ENCODE results near the gene OPN3.

The OPN3 gene

DNA sequence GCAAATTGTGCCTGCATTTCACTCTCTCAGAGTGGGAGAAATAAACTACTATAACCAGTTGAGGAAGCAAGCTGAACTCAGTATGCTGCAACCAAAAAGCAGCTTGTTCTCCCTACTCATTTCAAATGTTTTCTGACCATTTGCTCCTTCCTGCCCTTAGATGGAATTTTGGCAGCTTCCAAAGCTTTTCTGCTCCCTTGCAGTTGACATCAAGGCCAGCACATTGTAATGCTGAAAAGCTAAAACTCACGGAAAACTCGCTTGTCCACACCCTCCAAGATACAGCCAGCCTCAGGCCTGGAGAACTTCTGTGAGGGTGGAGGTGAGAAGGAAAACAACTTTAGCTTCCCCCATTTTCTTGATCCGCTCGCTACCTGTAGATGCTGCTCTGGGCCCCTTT, 5.0 kb upstream of the OPN3 start:
- DNase-seq = no peak

DNA sequence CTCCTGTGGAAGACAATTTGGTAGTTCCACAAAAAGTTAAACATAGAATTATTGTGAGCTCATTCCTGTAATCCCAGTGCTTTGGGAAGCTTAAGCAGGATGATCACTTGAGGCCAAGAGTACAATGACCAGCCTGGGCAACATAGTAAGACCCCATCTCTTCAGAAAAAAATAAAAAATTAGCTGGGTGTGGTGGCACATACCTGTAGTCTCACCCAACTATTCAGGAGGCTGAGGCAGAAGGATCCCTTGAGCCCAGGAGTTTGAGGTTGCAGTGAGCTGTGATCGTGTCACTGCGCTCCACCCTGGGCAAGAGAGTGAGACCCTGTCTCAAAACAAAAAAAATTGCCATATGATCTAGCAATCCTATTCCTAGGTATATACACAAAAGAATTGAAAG, 4.1 kb upstream of the OPN3 start:
- no peak for DNase-seq

DNA sequence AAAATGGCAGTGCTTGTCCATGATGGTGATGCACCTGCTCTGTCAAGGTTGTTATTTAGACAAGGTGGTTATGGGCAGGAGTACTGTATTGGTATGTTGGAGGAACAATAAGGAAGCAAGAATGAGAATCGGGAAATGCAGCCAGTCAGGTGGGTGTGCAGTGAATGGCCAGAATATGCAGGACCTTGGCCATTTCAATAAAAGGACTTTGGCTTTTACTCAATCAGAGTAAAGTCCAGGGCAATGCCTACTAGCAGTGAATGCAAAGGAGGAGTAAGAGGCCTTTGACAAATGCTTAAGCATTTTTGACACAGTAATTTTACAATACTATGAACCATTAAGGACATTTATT, 2.4 kb upstream of the OPN3 start:
- DNase-seq = no peak

DNA sequence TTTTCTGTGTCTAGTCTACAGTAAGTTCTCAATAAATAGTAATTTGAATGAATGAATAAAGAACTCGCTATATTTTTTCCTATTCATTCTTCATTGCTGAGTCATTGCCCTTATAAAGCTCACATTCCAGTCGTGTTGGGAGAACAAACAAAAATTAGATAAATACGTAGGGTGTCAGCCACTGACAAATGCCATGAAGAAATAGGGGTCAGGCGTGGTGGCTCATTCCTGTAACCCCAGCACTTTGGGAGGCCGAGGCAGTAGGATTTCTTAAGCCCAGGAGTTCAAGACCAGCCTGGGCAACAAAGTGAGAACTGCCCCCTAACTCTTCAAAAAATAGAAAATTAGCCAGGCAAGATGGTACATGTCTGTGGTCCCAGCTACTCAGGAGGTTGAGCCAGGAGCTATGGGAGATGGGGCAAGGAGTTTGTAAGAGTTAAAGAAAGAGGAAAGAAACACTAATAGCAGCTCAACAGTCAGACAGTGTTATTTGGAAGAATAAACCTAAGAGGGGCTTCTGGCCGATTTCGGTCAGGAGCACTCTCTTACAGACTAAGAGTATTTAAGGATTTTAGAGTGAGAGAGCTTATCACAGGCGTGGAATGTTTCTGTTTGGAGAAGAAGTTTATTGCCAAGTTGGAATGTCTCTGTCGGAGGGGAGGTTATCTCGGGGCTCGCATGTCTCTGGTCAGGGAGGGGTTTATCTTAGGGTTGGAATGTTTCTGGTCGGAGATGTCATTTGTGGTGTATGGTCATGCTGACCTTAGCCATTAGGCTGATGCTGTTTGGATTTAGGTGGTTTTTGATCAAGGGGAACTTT, 1.8 kb upstream of the OPN3 start:
- DNase-seq = no peak

DNA sequence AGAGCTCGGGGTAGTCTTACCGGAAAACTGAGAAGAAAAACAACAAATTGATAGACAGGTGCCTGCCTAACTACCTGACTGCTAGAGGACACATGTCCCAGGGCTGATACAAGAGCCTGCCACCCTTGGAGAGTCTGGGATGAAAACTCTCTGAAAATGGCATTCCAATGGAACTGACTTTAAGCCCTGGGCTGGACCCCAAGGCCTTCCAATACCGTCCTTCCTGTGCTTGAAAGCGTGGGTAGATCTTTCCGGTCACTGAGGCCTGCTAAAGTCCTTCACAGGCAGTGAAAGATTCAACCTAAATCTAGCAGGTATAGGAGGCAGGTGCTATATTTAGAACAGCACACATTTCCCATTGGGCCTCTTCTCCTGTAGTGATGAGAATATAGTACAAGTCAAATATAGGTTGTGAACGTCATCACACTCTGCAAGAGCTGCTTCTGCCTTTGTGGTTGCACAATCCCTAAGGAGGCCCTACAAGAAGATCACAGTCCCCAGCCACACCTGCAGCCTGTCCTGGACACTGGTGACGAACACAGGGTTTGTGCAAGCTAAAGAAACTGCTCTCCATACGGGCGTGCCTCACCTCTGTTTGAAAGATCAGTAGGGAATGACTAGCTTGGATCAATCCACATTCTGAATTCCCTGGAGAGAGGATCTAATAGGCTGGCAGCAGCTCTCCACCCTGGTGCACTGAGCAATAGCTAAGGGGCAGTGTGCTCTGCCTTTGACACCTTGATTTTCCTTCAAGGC, 876 bp upstream of the OPN3 start:
- DNase-seq = peak in 2 of 56 donors; percentile 13

DNA sequence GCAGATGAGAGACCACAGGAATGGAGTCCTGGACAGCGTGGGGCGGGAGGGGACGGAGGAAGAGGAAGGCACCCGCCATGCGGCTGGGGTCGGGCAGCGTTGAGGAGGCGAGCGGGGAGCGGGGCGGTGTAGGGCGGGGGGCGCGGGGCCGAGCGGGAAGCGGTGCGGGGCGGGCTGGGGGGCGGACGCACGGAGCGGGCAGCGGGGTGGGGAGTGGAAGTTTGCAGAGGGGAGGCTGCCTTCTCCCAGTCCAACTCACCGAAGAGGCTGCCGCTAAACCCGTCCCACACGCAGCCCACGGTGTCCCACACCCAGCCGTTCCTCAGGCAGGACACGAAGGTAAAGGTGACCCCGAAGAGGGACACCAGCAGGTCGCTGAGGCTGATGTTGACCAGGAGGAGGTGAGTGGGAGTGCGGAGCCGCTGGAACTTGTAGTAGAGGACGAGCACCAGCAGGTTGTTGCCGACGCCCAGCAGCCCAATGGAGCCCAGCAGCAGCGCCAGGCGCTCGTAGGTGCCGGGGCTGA, 483 bp downstream of the OPN3 start:
- DNase-seq = peak in 17 of 56 donors; percentile 16 to 69 (median 39)

DNA sequence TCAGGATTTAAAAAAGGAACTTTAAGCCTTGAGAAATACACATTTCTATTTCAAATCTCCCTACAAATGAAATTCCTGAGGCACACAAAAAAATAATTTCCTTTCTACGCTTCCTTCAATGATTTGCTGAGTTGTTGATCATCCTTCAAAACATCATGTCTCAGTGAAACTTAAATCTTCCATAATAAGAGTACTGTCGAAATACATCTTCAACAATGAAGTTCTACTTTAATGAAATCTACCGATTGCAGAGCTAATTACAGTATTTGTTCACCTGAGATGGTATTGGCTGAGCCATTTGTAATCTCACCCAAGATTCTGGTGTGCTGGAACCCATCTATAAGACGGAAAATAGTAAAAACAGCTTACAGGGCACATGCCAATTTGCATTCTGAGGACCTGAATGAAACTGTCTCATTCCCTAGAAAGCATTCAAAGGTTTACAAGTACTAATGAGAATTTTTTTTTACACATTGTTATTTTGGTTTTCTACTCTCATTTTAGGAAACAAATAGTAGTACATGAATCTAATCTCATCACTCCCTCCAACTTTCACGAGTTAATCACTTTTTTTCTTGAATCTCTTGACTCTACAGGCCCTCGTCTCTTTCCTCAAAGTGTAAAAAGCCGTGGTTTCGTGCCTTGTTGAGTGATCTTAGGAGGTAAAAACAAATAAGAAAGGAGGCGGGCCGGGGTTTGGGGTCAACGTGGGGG, 1.1 kb downstream of the OPN3 start:
- no peak for DNase-seq

DNA sequence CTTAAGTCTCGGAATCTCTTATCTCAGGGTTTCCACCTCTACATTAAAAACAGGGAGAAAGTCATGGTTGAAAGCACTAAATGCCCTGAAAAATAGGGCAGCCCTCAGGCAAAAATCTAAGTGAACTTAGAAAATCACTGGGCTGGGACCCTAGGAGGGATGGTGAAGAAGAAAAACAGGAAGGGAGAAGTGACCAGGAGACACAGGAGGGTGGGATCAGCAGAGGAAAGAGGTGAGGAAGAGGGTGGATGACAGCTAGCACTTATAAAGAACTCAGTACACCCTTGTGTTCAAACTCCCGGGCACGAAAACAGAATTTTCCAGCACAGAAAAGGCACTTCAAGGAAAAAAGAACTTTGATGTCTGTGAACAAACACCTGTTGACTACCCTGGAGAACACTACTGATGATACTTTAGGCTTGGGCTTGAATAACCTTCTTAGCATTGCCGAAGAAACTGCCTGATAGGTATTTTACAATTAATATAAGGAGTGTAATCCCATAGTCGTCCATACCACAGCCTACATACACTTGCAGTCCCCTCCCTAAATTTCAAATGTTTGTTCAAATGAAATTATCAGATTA, 2.0 kb downstream of the OPN3 start:
- no peak for DNase-seq

DNA sequence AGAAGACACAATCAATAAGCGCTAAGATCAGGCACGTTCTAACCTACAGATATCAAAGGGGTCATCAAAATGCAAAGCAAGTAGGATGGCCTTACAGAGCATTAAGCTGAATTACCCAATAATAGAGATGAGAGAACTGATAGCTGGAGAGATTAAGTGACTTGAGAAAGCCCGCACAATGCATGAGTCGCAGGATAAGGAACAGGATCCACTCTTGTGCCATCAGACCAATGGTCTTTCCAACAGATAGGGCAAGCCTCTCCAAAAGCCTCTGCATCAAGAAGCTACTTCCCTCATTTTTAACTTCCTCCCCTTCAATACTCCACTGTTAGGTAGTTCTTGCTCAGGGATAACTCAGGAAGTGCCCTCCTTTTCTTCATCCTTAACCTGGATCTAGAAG, 2.6 kb downstream of the OPN3 start:
- DNase-seq = no peak

DNA sequence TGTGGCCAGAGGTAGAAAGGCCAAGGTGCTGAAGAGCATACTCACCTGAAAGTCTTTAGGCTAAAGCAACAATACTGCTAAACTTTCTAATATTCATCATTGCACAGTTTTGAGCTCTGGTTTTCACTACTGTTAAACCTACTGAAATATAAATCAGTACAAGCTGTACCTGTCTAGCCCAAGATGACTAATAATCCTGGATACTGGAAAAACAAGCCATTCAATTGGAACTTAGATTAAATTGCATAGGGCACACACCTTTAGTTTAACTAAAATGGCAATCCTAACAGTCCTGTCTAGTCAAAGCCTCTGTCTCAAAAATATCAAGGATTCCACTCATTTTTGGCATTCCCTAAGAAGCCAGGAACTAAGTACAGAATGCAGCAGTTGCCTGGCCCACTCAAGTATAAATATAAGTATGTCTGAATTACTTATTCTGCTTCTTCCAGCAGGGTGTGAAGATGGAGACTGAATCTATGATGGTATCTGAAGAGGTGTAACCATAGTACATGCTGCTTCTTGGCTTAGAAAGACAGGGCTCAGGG, 3.1 kb downstream of the OPN3 start:
- no peak for DNase-seq

DNA sequence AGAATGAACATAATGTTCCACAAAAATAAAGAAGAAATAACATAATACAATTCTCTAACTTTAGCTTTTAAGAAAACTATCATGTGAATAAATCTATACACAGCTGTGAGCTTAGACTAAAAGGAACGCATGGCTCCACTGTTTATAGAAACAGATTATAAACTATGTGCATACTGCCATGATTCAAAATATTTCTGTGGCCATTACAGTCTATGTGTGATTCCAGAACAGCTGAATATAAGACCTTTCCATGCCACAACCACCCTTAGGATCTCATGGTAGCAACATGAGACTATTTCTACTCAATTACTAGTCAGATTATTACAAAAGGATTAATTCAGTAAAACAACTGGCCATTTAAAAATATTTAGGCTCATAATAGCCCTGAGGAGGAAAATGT, 3.9 kb downstream of the OPN3 start:
- no peak for DNase-seq

DNA sequence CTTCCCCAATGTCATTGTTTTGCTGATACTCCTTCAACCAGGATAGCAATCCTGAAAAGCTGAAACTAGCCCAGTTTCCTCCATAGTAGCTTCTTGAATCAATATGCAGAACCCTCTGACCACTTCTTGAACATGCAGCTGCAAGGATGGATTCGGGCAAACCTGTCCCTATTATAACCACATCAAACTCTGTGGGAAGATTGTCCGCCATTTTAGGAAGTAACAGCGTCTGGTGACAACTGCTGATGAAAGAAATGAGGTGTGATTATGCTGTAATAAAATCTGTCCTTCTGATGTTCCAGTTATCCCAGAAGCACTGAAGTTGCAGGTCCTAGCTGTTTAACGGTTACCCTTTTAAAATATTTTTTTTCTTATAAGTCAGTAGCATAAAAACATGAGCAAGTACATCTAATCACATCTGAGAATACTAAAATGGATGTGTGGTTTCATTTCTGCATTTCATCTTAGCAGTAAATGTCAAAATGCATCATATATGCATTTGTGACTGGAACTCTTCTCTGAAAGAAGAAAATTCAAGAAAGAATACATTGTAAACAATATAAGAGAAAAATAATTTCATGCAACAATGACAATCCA, 4.5 kb downstream of the OPN3 start:
- no peak for DNase-seq

DNA sequence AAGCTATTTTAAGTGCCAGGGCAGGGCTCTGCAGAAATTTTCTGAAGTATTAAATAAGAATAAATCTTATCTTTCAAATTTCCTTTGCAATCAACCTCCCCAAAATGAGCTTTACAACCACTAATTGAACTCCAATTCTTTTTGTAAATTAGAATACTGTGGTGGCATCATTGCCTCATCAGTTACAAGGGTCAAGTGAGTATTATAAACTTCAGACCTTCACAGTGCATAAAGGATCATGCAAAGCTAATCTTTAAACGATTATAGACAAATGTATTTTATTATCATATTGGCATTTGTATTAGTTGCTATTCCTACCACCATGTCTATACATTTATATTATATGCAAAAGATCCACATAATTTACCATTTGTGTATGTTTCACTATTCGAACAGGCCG, 7.2 kb downstream of the OPN3 start:
- no peak for DNase-seq

DNA sequence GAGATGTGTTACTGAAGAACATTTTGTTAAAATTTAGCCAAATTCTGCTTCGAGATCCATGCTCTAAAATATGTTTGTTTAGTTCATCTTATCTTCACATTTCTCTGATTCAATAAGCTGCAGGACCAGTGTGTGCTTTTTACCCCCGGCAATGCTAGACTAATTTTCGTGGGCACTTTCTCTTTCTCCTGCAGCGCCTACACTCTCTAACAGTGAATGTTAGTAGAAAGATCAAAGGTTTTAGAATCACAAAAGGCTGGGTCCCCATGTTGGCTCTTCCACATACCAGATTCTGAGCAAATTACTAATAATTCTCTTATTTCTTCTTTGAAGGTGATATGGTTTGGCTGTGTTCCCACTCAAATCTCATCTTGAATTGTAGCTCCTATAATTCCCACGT, 8.5 kb downstream of the OPN3 start:
- DNase-seq = no peak

DNA sequence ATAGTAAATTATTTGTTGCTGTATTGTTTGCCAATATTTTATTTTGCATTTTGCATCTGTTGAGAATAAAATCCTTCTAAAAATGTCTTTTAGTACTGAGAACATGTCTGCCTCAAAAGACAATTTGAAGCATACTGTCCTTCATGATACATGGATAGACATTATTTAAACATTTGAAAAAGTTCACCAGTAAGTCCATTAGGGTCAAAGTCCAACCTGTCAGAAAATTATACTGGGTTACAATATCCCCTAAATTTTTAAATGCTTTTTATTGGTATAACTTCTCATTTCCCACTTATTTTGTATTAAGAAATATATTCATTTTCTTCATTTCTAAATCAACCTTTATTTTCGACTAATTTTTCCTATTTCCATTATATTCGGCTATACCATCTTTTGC, 9.3 kb downstream of the OPN3 start:
- DNase-seq = no peak

DNA sequence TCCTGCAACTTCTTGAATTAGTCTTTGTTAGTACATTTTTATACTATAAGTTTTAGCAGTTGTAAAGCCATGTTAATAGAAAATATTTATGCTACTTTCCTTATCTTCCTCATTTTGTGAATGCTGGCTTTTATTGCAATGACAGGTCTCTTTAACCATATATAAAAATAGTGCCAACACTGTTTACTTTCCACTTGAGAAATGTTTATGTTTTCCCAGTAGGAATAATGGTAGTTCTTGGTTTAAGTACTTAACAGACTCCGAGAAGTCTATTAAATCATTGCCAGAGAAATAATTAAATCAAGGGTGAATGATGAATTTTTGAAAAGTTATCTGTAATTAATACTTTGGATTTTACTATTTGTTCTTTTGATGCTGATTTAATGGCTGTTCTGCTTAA, 9.7 kb downstream of the OPN3 start:
- no peak for DNase-seq

DNA sequence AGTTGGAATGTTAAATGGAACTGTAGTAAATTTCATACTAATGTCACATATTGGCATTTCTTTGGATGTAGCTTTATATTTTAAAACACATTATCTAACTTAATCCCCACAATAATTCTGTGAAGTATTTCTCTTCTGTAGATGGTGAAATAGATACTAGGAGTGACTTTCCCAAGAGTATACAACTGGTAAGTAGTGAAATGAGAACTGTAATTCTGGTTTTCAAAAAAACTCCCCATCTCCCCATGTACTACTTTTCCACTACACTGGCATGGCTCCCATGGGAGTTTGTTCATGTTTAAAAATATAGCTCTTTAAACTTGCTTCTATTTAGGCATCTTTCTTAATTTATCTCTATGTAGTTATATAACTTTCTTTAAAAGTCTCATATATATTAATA, 10.2 kb downstream of the OPN3 start:
- DNase-seq = no peak

DNA sequence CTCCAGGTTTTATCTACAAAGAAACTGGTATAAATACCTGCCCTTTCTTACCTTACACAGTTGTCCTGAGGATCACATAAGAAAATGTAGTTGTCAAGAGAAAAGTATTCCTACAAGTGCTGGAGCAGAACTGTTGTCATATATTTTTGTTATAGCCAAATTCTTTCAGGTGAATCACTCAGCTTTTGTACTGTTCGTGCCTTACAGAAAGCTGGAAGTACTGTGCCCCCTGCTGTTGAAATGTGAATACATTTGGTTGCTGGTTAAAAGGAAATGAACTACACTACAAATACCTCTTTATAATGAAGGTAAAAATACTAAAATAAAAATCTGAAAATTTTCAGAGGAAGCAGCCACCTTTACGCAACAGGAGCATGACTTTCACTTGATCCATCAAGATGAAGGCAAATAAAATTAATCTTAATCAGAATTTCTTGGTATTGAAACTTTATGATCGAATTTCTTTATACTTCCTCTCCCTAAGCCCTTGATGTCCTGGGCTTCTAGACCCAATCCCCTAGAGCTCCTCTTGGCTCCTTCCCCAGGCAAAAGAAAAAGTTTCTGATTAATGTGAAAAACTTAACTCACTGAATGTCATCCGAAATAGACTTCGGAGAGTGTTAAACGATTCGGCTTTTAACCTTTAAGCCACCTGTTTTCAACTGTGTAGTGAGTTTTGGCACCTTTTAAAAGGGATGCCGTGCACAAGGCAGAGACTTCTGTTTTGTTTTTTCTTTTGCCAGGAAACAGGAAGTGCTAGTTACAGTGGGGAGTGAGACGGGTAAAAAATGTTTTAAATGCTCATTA, 12.5 kb downstream of the OPN3 start:
- peak in 2 of 56 donors; percentile 16 to 35 for DNase-seq

DNA sequence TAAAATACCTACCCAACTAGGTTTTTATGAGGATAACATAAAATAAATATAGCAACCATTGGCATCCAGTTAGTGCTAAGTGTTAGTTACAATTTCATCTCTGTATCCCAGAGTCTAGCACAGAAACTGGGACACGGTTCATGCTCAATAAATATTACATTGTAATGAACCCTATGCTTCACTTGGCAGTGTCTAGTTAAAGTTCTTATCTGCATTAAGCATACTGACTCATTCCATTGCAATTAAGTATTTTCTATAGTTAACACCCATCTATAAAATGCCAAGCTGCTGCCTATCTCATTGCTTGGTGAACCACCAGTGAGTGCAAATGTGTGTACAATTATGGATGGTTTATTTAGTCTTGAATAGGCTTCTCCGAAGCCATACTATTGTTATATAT, 15.2 kb downstream of the OPN3 start:
- no peak for DNase-seq

DNA sequence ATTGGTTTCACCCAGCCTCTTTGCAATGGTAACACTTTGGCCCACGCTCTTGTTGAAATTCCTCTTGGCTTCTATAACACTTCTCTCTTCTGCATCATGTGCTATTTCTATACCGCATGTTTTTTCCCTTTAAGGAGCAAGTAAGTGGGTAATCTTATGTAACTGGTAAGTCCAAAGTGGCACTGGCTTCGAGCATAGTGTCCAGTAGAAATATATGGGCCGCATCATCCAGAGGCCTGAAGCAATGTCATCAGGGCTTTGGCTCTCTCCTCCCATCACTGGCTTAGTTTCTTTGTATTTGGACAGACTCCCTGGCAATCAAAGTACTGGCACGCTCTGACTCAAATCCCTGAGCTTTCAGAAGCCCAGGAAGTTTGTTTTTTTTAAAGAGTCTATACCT, 17.5 kb downstream of the OPN3 start:
- no peak for DNase-seq
